IPS-18c (cell line): ENCODE data around the gene ACVR2B.
A peak's percentile ranks its signal among the peaks of the same experiment; 100 is the strongest.

Experiments
- H3K4me3 ChIP-seq: 2 replicates; pipeline ENCODE4 v1.7.0; 2013; ENCODE audit warnings: low read depth, mild to moderate bottlenecking, low read length, moderate library complexity; ENCODE audit not compliant: insufficient read depth
- H3K9me3 ChIP-seq: one replicate; pipeline ENCODE4 v1.6.1; 2013; ENCODE audit warnings: mild to moderate bottlenecking, low read length, moderate library complexity; ENCODE audit not compliant: control insufficient read depth, insufficient read depth

The ACVR2B gene

GRCh38 chr3:38454884-38455638 is 1.4 kb downstream of the ACVR2B start:
- peak overlapping the region; percentile 71 for H3K4me3 ChIP-seq

GRCh38 chr3:38455639-38456430 is 2.1 kb downstream of the ACVR2B start:
- Histone ChIP-seq H3K4me3 (peak overlapping the region; percentile 71), H3K9me3 (no peaks in the 10 kb centered on the region)

More at GRCh38 chr3:38454884-38455638, 1.4 kb downstream of the ACVR2B start:
- no peaks in the 10 kb centered on the region for H3K9me3 ChIP-seq

- no peaks in the 10 kb centered on the region for H3K9me3 ChIP-seq
- H3K4me3 ChIP-seq = no peak overlapping the region
Measured at GRCh38 chr3:38457111-38458003, 3.7 kb downstream of the ACVR2B start.

GRCh38 chr3:38458796-38459498 is 5.3 kb downstream of the ACVR2B start:
- H3K4me3 ChIP-seq = no peak overlapping the region
- no peaks in the 10 kb centered on the region for H3K9me3 ChIP-seq

- no peak overlapping the region for H3K4me3 ChIP-seq
- H3K9me3 ChIP-seq = no peaks in the 10 kb centered on the region
Measured at GRCh38 chr3:38459499-38460048, 5.9 kb downstream of the ACVR2B start.

- Histone ChIP-seq H3K4me3 (no peak overlapping the region), H3K9me3 (no peaks in the 10 kb centered on the region)
Measured at GRCh38 chr3:38460377-38461270, 6.9 kb downstream of the ACVR2B start.

GRCh38 chr3:38465588-38466154 is 12.0 kb downstream of the ACVR2B start:
- no peak overlapping the region for H3K4me3 ChIP-seq
- no peaks in the 10 kb centered on the region for H3K9me3 ChIP-seq

- Histone ChIP-seq H3K4me3 (no peak overlapping the region), H3K9me3 (no peaks in the 10 kb centered on the region)
Measured at GRCh38 chr3:38468765-38469164, 15.1 kb downstream of the ACVR2B start.

GRCh38 chr3:38469852-38470251 is 16.2 kb downstream of the ACVR2B start:
- Histone ChIP-seq H3K4me3 (no peak overlapping the region), H3K9me3 (no peaks in the 10 kb centered on the region)

- no peak overlapping the region for H3K4me3 ChIP-seq
- no peaks in the 10 kb centered on the region for H3K9me3 ChIP-seq
Measured at GRCh38 chr3:38471260-38471857, 17.7 kb downstream of the ACVR2B start.

- Histone ChIP-seq H3K4me3 (no peak overlapping the region), H3K9me3 (no peaks in the 10 kb centered on the region)
Measured at GRCh38 chr3:38472342-38472741, 18.7 kb downstream of the ACVR2B start.

- H3K9me3 ChIP-seq = no peaks in the 10 kb centered on the region
- H3K4me3 ChIP-seq = no peak overlapping the region
Measured at GRCh38 chr3:38473229-38473628, 19.5 kb downstream of the ACVR2B start.

- H3K4me3 ChIP-seq = no peak overlapping the region
- H3K9me3 ChIP-seq = no peaks in the 10 kb centered on the region
Measured at GRCh38 chr3:38474928-38475605, 21.4 kb downstream of the ACVR2B start.

GRCh38 chr3:38475716-38476115 is 22.0 kb downstream of the ACVR2B start:
- Histone ChIP-seq H3K9me3 (no peaks in the 10 kb centered on the region), H3K4me3 (no peak overlapping the region)
